HG02852 (cell line): ENCODE data around the gene BLM.

Experiments used
- ATAC-seq: cut with Tn5 transposase; IDR thresholded peaks from one replicate; pipeline ENCODE4 v1.9.1; 2021; ENCODE audit warnings: mild to moderate bottlenecking, moderate library complexity; ENCODE audit not compliant: unreplicated experiment

The BLM gene

DNA sequence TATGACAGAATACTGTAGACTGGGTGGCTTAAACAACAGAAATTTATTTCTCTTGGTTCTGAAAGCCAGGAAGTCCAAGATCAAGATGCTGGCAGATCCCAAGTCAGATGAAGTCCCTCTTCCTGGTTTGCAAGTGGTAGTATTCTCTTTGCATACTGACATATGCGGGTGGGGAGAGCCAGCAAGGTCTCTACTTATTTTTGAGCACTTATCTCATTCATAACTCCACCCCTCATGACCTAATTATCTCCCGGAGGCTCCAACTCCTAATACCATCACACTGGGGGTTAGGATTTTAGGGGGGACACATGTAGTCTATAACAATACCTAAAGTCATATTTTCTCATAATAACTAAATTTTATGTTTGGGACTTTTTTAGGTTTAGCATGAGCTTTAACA, 65.3 kb downstream of the BLM start:
- no peak for ATAC-seq

DNA sequence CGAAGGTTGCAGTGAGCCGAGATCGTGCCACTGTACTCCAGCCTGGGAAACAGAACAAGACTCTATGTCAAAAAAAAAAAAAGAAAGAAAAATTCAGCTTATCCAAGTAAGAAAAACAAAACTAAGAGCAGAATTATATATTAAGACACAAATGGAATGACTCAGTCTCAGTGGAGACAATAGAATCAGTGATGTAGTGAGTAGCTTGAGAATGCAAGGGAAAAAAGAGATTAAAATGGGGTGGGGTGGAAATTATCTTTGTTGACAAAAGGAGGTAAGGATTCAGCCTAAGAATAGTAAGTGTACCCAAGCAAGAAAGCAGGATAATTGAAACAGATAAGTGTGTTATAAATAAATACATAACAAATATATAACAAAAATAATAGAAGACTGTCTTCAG, 70.7 kb downstream of the BLM start:
- no peak for ATAC-seq

DNA sequence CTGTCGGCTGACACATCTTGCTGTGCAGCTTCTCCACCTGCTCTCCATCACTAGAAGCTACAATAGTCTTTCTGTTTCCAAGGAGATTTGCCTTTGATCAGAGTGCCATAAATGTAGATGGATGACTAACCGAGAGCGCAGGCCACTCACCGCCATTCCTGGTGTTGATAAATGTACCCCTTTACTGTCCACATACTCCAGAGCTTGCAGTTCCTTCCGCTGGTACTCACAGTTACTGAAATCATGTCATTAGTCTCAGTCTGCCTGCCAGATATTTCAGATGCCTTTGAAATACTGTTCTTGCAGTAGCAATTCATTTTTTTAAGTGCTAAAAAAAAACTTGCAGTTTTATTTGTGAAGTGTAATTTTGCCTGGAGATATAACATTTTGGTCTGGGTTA, 72.3 kb downstream of the BLM start:
- no peak for ATAC-seq

DNA sequence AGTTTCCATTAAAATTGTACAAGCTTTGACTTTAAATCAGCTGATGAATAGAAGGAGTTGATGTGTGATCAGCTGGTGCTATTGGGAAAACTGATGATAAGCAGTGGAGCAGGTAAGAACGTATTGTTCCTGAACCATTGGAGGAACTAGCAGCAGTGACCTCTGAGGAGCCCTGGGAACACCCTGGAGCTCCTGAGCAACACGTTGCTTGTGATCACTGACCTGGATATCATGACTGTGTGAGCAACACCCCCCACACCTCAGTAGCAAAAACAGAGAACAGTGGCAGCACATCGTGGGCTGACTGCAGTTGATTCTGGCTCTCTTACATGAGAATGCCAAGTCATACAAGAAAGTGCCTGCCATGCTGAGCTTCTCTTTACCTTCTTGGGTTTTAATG, 72.9 kb downstream of the BLM start:
- no peak for ATAC-seq

DNA sequence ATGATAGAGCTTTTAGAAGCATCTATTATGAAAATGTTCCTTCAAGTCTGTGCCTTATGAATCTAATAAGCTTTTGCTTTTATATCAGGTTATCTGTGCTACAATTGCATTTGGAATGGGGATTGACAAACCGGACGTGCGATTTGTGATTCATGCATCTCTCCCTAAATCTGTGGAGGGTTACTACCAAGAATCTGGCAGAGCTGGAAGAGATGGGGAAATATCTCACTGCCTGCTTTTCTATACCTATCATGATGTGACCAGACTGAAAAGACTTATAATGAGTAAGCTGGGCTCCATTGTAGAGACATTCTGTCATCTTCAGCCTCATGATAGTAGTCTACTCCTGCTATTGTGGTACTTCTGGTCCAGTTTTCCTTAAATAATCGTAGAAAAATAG, 73.4 kb downstream of the BLM start:
- ATAC-seq, result no peak

DNA sequence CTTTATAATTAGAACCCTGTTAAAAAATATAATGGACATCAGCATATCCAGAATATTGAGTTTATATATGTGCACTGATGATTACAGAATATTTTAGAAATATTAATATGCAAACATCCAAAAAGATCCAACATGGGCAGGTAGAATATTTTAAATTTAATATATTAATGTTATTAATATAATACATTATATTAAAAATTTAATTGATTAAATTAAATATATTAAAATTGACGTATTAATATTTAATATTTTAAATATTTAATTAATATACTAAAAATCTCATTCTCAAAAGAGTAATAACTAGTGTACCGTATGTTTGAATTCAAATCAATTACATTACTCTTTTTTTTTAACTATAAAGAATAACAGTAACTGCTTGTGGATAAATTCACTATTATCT, 77.4 kb downstream of the BLM start:
- no peak for ATAC-seq

DNA sequence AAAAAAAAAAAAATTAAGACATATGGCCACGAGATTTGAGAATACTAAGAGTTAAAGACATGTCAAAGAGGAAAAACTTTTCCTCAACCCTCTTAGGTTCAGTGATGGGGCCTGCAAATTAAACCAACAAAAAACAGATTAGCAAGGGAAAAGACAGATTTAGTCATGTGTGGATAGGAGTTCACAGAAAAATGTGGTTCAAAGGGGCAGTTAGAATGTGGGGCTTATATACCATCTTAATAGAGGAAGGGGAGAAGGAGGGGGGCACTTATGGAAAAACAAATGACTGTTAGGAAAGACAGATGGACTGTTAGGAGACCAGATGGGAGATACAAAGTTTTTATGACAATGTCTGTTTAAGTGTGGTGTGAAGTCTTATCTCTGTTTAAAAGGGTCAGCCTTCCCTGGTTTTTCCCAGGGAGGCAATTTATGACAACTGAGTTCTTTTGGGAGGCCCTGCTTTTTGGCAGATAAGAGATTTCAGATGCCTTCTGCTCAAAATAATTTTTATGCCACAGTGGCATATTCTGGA, 82.6 kb downstream of the BLM start:
- no peak for ATAC-seq

DNA sequence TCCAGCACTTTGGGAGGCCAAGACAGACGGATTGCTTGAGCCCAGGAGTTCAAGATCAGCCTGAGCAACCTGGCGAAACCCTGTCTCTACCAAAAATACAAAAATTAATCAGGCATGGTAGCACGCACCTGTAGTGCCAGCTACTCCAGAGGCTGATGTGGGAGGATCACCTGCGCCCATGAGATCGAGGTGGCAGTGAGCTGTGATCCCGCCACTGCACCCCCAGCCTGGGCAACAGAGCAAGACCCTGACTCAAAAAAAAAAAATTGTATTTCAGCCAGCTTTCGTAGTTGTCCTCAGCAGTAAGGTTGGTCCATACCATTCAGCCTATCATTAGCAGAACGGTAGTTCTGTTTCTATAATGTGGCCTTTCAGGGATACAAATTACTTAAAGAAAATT, 84.7 kb downstream of the BLM start:
- no peak for ATAC-seq

DNA sequence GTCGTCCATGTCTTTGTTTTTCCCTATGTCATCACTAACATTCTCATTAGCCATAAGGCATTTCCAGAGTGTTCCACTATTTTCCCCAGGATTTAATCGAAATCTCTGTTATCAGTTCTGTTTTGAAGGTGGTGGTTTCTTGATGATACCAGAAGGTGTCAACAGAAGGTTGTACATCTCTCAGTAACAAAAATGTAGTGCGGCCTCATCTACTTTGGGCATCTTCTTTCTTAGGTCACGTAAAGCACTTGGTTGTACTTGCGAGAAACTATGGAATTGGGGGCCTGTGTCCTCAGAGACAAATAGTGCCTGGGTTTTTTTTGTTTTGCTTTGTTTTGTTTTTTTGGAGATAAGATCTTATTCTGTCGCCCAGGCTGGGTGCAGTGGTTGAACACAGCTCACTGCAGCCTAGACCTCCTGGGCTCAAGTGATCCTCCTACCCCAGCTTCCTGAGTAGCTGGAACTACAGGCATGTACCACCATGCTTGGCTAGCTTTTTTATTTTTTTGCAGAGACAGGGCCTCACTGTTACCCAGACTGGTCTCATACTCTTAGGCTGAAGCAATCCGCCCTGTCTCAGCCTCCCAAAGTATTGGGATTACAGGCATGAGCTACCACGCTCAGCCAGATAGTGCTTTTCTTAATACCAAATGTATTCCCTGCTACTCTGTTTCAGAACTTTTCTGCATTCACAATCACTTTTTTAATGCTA, 90.1 kb downstream of the BLM start:
- no peak for ATAC-seq

DNA sequence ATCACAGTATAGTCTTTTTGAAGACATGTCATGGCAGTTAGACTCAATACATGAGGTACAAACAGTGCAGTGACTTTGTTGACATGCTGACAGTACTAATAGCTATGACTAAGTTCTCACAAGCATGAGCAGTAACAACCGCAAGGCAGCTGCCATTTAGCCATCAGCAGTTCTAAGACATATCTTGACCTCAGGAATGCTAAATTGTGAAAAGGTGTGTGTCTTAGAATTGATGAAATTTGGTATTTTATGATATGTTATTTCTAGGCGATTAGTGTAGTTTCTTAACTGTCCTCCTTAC, 90.6 kb downstream of the BLM start:
- ATAC-seq, result no peak

DNA sequence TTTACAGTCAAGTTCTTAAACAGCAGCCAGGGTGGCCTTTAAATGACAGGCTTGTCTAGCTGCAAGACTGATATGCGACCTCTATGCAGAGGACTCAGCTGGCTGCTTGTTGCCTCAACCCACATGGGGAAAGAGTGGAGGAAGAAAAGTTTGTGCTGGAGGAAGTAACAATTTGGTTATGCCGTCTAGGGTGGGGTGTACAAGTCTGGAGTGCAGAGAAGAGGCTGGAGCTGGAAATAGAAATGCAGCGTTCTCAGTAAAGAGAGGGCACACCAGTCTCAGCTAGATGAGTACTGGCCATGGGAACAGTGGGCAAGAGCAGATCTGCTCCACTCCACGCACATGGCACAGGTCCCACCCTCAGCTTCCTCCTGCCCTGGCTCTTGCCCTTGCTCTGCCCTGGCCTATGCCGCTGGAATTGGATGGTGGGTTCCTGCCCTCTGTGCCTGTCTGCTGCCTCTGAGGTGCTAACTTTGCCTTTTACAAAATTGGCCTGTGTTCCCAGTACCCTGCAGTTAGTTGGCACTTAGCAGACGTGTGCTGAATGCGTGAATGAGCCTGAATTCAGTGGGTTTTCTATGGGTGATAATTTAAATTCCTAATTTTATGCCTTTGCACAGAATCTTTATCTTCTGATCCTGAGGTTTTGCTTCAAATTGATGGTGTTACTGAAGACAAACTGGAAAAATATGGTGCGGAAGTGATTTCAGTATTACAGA, 91.5 kb downstream of the BLM start:
- no peak for ATAC-seq

DNA sequence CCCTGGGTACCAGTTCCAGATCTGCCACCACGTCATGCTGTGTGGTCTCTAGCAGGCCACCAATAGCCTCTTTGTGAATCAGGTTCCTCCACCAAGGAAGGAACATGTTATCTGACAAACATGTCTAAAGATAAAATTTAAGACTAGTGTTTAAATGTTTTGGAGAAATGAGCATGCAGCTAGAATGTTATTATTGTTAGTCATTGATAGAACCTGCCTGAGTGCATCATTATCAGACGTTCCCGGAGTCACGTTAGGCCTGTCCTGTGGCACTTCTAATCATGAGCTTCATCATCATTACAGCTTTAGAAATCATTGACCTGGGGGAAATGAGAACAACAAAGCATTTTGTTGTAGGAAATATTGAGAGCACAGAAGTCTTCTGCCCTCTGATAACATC, 92.4 kb downstream of the BLM start:
- ATAC-seq, result no peak

DNA sequence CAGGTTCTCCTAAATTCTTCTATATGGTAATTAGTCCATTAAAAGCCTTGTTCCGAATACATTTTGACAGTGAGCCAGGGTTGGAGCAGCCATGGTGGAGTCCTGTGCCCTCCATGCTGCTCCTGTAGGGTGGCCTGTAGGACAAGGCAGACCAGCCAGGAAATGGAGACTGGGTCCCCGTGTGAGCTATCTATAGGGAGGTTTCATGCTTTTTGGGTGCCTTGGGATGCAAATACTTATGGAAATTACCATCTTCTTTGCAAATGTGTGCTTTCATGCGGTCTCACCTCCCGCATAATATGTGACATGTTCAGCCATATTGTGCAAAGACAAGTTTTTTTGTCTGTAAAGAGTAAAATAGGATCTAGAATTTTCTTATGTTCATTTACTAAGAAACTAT, 93.2 kb downstream of the BLM start:
- no peak for ATAC-seq

DNA sequence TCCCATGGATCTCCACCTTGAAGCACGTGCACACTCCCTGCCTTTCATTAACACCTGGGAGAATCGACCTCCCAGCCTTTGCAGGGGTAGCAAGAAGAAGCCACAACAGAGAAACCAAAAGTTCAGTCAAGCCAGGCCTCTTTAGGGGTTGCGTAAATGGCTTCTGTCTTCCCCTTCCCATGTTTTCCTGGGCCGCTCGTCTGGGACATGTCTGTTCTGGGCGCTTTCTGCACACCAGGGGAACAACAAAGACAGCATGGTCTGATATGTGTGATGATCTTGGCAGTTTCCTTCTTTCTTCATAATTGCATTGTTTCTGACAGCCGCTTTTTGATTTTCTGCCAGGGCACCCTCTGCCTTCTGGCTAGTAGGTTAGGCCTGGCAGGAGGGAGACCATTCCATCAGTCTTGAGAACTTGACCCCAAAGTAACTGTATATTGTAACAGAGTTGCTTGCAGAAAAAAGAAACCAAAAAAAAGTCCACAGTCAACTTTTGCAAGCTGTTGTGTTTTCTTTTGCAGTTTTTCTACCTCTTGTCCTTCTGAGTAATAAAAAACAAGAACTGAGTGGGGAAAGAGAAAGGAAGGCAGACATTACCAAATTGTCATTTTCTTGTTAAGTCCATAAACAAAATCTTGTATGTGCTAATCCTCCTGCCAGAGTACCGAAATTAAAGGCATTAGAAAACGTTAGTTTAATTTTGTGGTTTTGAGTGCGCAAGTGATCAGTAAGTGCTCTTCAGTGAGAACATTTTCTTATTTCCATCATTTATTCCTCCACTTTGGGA, 95.2 kb downstream of the BLM start:
- ATAC-seq, result no peak

DNA sequence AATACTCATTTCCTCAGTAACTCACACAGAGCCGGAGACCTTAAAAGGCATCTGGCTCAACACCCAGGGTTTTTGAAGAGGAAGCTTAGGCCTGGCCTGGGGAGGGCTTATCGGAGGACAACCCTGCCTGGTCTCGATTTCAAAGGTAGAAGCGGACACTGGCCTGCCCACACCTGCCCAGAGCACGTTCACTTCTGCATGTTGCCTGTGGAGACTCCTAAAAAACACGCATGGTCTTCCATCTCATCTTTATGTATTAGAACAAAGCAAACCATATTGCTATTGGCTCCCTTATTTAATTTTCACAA, 95.8 kb downstream of the BLM start:
- ATAC-seq, result no peak

DNA sequence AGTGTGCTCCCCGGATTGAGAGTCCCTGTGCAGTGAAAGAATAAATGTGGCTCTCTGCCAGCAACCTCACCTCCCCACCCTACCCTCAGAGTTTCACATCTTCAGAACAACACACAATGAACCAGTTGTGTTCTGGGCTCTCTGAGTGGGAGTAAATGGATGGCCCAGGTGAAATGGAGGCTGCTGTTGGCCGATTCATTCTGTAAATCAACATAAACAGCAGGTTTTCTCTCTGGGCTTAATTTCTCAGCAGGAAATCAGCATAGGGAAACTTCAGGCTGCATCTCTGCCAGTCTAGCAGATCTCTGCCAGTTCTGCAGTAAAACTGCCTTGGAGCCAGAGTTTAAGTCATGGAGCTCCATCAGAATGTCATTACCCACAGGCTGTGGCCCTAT, 96.6 kb downstream of the BLM start:
- no peak for ATAC-seq

DNA sequence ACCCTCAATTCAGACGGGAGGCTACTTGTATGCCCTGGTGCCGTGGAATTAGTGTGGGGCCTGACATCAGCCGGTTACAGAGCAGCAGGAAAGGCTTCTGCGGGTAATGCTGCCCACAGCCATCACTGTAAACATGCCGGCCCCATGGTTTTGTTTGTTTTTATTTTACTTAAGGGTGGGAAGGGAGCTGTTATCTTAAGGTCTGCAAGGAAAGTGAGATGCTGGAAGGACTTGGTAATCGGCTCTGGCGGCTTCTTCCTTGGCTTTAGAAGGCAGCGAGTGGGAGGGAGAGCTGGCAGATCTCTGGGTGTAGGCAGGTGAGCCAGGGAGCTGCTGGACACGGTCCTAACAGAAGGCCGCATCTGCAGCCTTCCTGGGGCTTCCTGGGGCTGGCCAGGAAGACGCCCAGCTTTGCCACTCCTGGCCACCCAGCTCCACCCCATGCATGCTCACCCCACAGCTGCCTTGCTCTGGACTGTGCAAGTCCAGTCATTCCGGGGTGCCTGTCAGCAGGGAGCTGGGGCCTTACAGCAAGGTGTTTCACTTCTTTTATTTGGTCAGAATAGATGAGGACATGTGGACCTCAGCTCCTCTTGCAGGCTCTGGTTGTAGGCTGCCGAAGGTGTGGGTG, 97.2 kb downstream of the BLM start:
- ATAC-seq, result no peak

DNA sequence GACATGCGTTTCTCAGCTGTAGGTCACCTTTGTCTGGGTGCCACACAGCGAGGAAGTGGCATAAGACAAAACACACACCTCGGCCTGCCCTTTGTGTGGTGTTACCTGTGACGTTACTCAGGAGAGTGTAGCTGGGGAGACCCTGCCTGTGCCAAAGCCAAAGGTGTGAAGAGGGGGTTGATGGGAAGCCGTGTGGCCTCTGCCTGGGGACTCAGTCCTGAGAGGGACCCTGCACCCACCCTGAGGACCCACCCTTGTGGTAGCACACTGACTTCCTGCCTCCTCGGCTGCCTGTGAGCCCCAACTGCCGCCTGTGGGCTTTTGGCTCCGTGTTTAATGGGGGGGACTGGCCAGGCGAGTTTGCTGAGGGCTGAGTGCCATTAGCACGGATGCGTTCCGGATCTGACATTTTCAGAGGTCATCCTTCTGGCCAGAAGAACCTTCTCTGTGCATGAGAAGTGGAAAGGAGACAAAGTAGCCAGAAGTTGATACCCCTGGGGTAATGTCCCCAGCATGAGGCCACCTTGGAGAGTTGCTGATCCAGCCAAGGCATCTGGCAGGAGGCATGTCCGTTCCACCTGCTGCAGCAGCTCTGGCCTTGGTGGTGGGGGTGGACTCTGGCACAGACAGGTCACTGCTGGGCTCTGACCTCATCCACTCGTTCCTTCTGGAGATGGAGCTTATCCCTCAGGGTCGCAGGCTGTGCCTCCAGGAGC, 99.4 kb downstream of the BLM start:
- ATAC-seq, result no peak

DNA sequence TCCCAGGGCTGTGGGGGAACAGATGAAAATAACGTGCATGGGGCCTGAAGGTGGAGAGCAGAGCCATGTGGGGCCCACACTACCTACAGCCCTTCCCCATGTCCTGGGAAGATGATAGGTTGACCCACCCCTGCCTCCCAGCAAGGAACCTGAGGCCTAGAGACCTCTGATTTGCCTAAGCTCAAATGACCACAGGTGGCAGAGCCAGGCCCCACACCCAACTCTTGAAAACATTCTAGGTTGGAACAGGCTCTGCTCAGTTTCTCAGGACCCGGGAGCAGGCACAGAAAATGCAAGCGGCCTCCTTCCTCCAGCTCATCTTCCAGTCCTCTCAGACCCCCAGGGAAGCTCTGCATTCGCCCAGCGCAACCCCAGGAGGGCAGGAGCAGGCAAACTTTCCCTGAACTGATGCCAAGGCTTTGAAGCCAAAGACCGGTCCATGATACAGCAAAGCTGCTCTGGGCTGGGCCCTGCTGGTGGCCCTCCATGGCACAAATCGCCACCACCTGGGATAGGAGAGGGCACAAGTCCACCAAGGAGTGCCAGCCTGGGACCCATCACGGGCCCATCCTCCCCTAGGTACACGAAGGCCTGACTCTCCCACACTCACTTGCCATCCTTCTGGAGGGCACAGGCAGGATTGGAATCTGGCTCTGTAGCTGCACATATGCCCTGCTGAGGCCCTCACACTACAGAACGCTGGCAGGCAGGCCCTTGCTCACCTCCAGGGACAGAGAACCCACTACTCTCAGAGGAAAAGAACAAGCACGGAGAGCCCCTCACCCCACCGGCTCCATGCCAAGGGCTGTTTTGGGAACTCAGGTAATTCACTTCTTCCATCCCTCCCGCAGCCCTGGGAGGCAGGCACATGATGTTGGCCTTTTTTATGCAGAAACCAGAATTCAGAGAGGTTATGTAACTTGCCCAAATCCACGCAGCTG, 100.2 kb downstream of the BLM start:
- no peak for ATAC-seq
